Measurements from ENCODE around the gene SMYD3. TPM values are rescaled to one million over a fixed set of nuclear protein-coding genes. Genes with fewer than 3 reads are reported as not detected.

The SMYD3 gene
- total and polyA plus RNA-seq, 9 of the 15 experiments (the other 6 are each of a cell fraction or from before 2014, with no cell fraction given) = 128 to 440 (median 197) TPM

DNA sequence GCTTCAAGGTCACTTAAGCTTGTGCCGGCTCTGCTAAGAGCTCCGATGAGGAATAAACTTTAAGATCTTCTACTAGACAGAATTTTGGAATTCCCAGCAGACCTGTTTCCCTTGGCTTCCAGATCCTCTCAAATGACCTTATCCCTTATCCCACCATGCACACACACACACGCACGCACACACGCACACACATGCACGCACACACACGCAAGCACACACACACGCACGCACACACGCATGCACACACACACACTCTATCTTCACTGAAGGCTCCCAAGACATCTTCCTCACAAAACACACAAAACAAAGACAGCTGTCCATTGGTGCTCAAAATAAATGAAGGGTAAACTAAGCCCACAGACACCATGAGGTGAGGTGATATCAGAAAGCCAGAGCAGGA is 692.4 kb downstream of the SMYD3 start (continued):
- no peak for TF ChIP-seq PHF20 (IDR thresholded peaks at IDR 0.05; ENCODE audit: partially characterized antibody)

DNA sequence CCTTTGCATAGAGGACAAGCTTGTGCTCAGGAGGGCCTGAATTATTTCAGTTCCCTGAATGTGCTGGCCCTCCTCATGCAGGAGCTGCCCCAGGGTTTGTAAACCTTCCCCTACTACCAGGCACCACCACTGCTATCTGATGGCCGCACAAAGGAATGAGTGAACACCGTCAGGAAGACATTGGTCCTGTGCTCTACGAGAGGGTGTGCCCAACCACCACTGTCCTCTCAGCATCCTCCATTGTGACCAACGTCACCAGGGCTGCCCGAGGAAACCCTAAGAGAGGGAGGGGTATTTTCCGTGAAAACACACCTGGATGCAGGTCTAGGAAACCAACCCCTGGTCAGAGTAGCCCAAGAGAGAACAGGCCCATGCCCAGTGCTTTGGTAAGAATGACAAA is 694.8 kb downstream of the SMYD3 start:
- Histone ChIP-seq H3K9ac (ENCODE audit: insufficient read depth in 1 of 2, low read depth in 2 of 2, low read length in 2 of 2) (no peak overlapping the region), H3K79me2 (ENCODE audit: control insufficient read depth, insufficient read depth, low read length) (peaks cover 17% of the 10 kb centered on the region), H3K4me3 (no peak overlapping the region), H3K9me1 (ENCODE audit: control insufficient read depth, insufficient read depth, low read length) (no peaks in the 10 kb centered on the region), H4K20me1 (replicated peaks; ENCODE audit: control insufficient read depth, insufficient read depth, low read length) (no peaks in the 10 kb centered on the region), H3K4me1 (replicated peaks in 1 of 2; ENCODE audit: control insufficient read depth in 2 of 2, insufficient read depth in 2 of 2, low read length in 2 of 2) (peaks cover 0 to 2% of the 10 kb centered on the region in 2 experiments; a peak in 3 of 5 replicates), H3K4me2 (ENCODE audit: insufficient read depth, low read length) (no peak overlapping the region), H2AFZ (ENCODE audit: low read depth, low read length) (no peak overlapping the region), H3K36me3 (ENCODE audit: control insufficient read depth, insufficient read depth, low read length) (peaks cover 40% of the 10 kb centered on the region; the same call in 1 of the 3 replicates), H3K27ac (ENCODE audit: extremely low read depth, low read depth, low read length) (no peak overlapping the region), H3K9me3 (replicated peaks; ENCODE audit: control insufficient read depth, insufficient read depth, low read depth, low read length) (no peaks in the 10 kb centered on the region), H3K27me3 (ENCODE audit: control insufficient read depth in 2 of 2, insufficient read depth in 2 of 2, low read length in 2 of 2) (no peaks in the 10 kb centered on the region)
- in situ Hi-C loops (cut with MboI) (no loop called here), intact Hi-C loops (cut with micrococcal nuclease) (no loop called here)
- 93% methylated on average over 6 of the region's 6 CpGs for WGBS (ENCODE audit: insufficient coverage, low coverage, missing lambda C conversion rate)
- DNase-seq (ENCODE audit: extremely low read depth in 1 of 4, low spot score in 3 of 4) = no peak
- no peak for FAIRE-seq
- no peak for ATAC-seq
- TF ChIP-seq ZNF184 (CRISPR knock-in tag; IDR thresholded peaks at IDR 0.05) = no peak
- no peak for TF ChIP-seq LARP7 (IDR thresholded peaks at IDR 0.05)
- no peak for TF ChIP-seq TCF7L2 (IDR thresholded peaks at IDR 0.05; ENCODE audit: low read depth, low read length)
- TF ChIP-seq LCOR (CRISPR knock-in tag; IDR thresholded peaks at IDR 0.05) = no peak
- no peak for TF ChIP-seq ZSCAN32 (CRISPR knock-in tag; IDR thresholded peaks at IDR 0.05)
- no peak for TF ChIP-seq E2F3 (CRISPR knock-in tag; IDR thresholded peaks at IDR 0.05)
- TF ChIP-seq FOXK1 (CRISPR knock-in tag; IDR thresholded peaks at IDR 0.05; ENCODE audit: borderline replicate concordance) = no peak
- no peak for TF ChIP-seq CHCHD3 (CRISPR knock-in tag; IDR thresholded peaks at IDR 0.05)
- TF ChIP-seq, protein P1, sequence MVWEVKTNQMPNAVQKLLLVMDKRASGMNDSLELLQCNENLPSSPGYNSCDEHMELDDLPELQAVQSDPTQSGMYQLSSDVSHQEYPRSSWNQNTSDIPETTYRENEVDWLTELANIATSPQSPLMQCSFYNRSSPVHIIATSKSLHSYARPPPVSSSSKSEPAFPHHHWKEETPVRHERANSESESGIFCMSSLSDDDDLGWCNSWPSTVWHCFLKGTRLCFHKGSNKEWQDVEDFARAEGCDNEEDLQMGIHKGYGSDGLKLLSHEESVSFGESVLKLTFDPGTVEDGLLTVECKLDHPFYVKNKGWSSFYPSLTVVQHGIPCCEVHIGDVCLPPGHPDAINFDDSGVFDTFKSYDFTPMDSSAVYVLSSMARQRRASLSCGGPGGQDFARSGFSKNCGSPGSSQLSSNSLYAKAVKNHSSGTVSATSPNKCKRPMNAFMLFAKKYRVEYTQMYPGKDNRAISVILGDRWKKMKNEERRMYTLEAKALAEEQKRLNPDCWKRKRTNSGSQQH (CRISPR knock-in tag; IDR thresholded peaks at IDR 0.05) = no peak
- TF ChIP-seq TGIF2 (CRISPR knock-in tag; IDR thresholded peaks at IDR 0.05) = no peak
- no peak for TF ChIP-seq BRD9 (IDR thresholded peaks at IDR 0.05; ENCODE audit: low read depth, partially characterized antibody)
- no peak for TF ChIP-seq SMARCA5 (IDR thresholded peaks at IDR 0.05)
- TF ChIP-seq, protein P2, sequence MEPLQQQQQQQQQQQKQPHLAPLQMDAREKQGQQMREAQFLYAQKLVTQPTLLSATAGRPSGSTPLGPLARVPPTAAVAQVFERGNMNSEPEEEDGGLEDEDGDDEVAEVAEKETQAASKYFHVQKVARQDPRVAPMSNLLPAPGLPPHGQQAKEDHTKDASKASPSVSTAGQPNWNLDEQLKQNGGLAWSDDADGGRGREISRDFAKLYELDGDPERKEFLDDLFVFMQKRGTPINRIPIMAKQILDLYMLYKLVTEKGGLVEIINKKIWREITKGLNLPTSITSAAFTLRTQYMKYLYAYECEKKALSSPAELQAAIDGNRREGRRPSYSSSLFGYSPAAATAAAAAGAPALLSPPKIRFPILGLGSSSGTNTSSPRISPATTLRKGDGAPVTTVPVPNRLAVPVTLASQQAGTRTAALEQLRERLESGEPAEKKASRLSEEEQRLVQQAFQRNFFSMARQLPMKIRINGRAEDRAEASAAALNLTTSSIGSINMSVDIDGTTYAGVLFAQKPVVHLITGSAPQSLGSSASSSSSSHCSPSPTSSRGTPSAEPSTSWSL (CRISPR knock-in tag; IDR thresholded peaks at IDR 0.05; ENCODE audit: borderline replicate concordance) = no peak
- no peak for TF ChIP-seq ZNF354B (CRISPR knock-in tag; IDR thresholded peaks at IDR 0.05)
- TF ChIP-seq, protein P3, sequence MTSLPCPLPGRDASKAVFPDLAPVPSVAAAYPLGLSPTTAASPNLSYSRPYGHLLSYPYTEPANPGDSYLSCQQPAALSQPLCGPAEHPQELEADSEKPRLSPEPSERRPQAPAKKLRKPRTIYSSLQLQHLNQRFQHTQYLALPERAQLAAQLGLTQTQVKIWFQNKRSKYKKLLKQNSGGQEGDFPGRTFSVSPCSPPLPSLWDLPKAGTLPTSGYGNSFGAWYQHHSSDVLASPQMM (CRISPR knock-in tag; IDR thresholded peaks at IDR 0.05) = no peak
- TF ChIP-seq ASH1L (IDR thresholded peaks at IDR 0.05; ENCODE audit: borderline replicate concordance, low read depth, partially characterized antibody) = no peak
- TF ChIP-seq ZNF780A (CRISPR knock-in tag; IDR thresholded peaks at IDR 0.05) = no peak
- ChIA-PET POLR2A (no interaction called here), CTCF (ENCODE audit: low intra/inter-chr PET ratio) (no interaction called here)
- BruUV-seq (replicated peaks) = no TSS peak

Measured in K562 (cell line).